BJ (cell line): ENCODE data around the gene C10orf105. TPM values are rescaled to one million over a fixed set of nuclear protein-coding genes. Genes with fewer than 3 reads are reported as not detected.

Experiments used
- CTCF ChIA-PET: fragments of 350-600 bp; formaldehyde crosslinking; extraction: SDS; loops from one replicate; lab custom pipeline; 2021; ENCODE audit warnings: antibody characterized with exemption, inconsistent platforms; lab: Yijun Ruan, JAX
- POLR2A ChIA-PET: fragments of 300-600 bp; sonication (Branson Sonifier 250); formaldehyde crosslinking; extraction: SDS; loops from one replicate; lab custom pipeline; 2021; ENCODE audit warnings: antibody characterized with exemption; lab: Charles Lee
- DNase-seq: peaks from one replicate; pipeline ENCODE4 v3.0.0-alpha.2; 2011; ENCODE audit warnings: low read depth
- H3K27me3 ChIP-seq: 2 replicates; pipeline ENCODE4 v1.6.0; 2011; ENCODE audit warnings: low read length; ENCODE audit not compliant: control insufficient read depth, insufficient read depth
- H3K36me3 ChIP-seq: 2 replicates; pipeline ENCODE4 v1.5.1; 2011; ENCODE audit warnings: low read length; ENCODE audit not compliant: control insufficient read depth, insufficient read depth
- H3K4me3 ChIP-seq: 2 replicates; pipeline ENCODE4 v1.5.1; 2011; ENCODE audit warnings: low read depth, mild to moderate bottlenecking, control low read depth, low read length
- CTCF ChIP-seq: IDR thresholded peaks from 2 replicates; pipeline ENCODE4 v1.5.1; 2011; ENCODE audit warnings: low read depth, mild to moderate bottlenecking, control low read depth, inconsistent platforms, low read length, moderate library complexity; ENCODE audit not compliant: insufficient read depth
- polyA plus RNA-seq: library from polyadenylated mRNA; depleted of rRNA; stranded (reverse); fragments of >200 nt; gene quantifications from 2 replicates; pipeline ENCODE4 v1.2.3, GENCODE V29; 2011

The C10orf105 gene
- polyA plus RNA-seq, 1 experiment, result 1.1 TPM

- no peak for TF ChIP-seq CTCF
- Histone ChIP-seq H3K36me3 (peaks cover 21% of the 10 kb centered on the region), H3K4me3 (no peak overlapping the region), H3K27me3 (no peaks in the 10 kb centered on the region)
- POLR2A ChIA-PET, result interaction anchor here (0.5 kb wide), 1 partner anchor 12 kb away, joined by 3 read pairs; no protein-coding TSS in a partner anchor
- DNase-seq, result no peak
- CTCF ChIA-PET, result interaction anchor here (0.8 to 1.6 kb wide), 4 partner anchors 11 to 40 kb away, joined by 3 to 7 read pairs (median 4); partner anchors contain the start of gene VSIR
These were observed 27.5 kb upstream of the C10orf105 start for GRCh38 chr10:71747039-71747531.

- Histone ChIP-seq H3K36me3 (peaks cover 15% of the 10 kb centered on the region), H3K4me3 (no peak overlapping the region), H3K27me3 (no peaks in the 10 kb centered on the region)
- TF ChIP-seq CTCF, result no peak
- CTCF ChIA-PET, result interaction anchor here (0.8 to 1.6 kb wide), 5 partner anchors 12 to 39 kb away, joined by 3 to 7 read pairs (median 3); partner anchors contain the start of gene VSIR
- POLR2A ChIA-PET, result interaction anchor here (0.5 kb wide), 1 partner anchor 13 kb away, joined by 3 read pairs; no protein-coding TSS in a partner anchor
- no peak for DNase-seq
These were observed 26.9 kb upstream of the C10orf105 start for GRCh38 chr10:71746344-71747037.

- Histone ChIP-seq H3K27me3 (no peaks in the 10 kb centered on the region), H3K36me3 (peaks cover 11% of the 10 kb centered on the region), H3K4me3 (no peak overlapping the region)
- DNase-seq, result no peak
- ChIA-PET POLR2A (no interaction called here), CTCF (interaction anchor here (0.9 to 1.5 kb wide), 3 partner anchors 27 to 50 kb away, joined by 3 to 7 read pairs (median 3); partner anchors contain the start of gene VSIR)
- TF ChIP-seq CTCF, result no peak
These were observed 26.2 kb upstream of the C10orf105 start for GRCh38 chr10:71745664-71746250.

GRCh38 chr10:71744897-71745663 is 25.5 kb upstream of the C10orf105 start:
- no peak for DNase-seq
- no peak for TF ChIP-seq CTCF
- ChIA-PET CTCF (interaction anchor here (0.9 to 1.5 kb wide), 2 partner anchors 37 to 49 kb away, joined by 3 read pairs; no protein-coding TSS in a partner anchor), POLR2A (no interaction called here)
- H3K27me3 ChIP-seq, result no peaks in the 10 kb centered on the region
- H3K36me3 ChIP-seq, result peaks cover 5% of the 10 kb centered on the region
- H3K4me3 ChIP-seq, result no peak overlapping the region
